ENCODE data around the gene SLC1A2. TPM values are rescaled to one million over a fixed set of nuclear protein-coding genes. Genes with fewer than 3 reads are reported as not detected.

Gene SLC1A2
- total RNA-seq, 4 donors from 2014 or later: 1.0 to 3.4 (median 2.0) TPM

DNA sequence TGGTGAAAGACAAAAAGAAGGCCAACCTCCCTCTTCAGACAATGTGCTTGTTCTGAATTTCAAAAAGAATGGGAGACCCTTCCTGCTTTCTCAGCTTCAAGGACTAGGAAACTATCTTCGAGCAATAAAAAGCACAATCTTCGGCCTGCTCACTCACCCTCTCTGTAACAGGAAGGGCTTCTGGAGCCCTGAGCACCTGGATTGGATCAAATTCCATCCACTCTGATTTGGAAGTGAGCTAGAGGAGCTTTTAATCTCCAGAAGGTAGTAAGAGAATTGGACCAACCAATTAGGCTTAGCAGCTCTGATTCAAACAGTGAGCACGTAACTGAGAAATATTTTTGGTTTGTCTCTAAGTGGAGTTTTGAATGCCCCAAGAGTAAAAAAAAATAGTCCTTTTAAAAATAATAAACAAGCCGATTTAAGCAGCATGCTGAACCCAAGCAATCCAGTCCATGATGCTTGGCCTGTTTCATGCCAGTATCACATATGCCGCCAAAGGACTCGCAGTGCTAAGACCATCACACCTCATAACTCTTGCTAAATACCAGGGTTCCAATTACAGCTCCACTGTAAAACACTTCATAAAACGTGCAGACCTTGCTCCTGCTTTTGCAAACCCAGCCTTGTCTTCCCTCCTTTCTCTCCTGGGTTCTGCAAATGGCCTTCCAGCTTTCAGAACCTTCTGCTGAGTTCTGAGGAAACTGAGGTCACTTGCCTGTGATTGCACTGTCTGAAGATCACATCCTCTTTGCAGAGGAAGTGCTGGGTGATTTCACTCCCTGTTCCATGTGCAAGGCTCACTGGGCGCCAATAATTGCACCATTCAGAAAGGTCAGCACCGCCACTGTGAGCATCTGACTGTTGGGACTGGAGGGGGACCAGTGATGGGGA, 74.4 kb downstream of the SLC1A2 start:
- Histone ChIP-seq H3K27ac (no peak overlapping the region), H3K36me3 (no peaks in the 10 kb centered on the region), H3K4me1 (peaks cover 13% of the 10 kb centered on the region), H3K27me3 (no peaks in the 10 kb centered on the region), H3K4me3 (no peak overlapping the region), H3K9me3 (no peaks in the 10 kb centered on the region)
- TF ChIP-seq POLR2AphosphoS5 (IDR thresholded peaks at IDR 0.05) (no peak), POLR2A (IDR thresholded peaks at IDR 0.05) (no peak), EP300 (IDR thresholded peaks at IDR 0.05) (no peak)
- TF ChIP-seq, protein P1, sequence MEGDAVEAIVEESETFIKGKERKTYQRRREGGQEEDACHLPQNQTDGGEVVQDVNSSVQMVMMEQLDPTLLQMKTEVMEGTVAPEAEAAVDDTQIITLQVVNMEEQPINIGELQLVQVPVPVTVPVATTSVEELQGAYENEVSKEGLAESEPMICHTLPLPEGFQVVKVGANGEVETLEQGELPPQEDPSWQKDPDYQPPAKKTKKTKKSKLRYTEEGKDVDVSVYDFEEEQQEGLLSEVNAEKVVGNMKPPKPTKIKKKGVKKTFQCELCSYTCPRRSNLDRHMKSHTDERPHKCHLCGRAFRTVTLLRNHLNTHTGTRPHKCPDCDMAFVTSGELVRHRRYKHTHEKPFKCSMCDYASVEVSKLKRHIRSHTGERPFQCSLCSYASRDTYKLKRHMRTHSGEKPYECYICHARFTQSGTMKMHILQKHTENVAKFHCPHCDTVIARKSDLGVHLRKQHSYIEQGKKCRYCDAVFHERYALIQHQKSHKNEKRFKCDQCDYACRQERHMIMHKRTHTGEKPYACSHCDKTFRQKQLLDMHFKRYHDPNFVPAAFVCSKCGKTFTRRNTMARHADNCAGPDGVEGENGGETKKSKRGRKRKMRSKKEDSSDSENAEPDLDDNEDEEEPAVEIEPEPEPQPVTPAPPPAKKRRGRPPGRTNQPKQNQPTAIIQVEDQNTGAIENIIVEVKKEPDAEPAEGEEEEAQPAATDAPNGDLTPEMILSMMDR (IDR thresholded peaks at IDR 0.05): no peak
- no peak for DNase-seq (ENCODE audit: low spot score in 2 of 2)
- WGBS: 83% methylated on average over 9 of the region's 9 CpGs

DNA sequence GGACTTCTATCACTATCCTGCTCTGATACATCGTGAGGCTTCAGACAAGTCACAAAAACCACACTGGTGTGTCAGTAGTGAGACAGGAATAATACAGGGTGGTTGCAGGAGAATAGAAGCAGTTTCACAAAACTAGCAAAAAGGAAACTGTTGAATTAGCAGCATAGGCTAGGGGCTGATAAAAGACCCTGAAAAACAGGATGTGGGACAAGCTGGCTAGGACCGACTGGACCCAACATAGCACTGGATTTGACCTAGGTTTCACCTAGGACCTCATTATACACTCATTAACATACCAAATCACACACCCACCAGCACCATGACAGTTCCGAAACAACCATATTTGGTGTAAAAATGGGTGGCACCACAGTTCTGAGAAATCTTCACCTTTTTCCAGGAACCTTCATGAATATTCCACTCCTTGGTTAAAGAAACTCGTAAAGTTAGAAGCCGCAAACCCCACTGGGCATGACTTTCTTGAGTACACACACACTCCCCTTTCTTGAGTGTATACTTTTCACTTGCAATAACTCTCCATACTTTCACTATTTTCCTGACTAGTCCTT, 76.2 kb downstream of the SLC1A2 start:
- Histone ChIP-seq H3K27ac (no peak overlapping the region), H3K9me3 (no peaks in the 10 kb centered on the region), H3K4me3 (no peak overlapping the region), H3K27me3 (no peaks in the 10 kb centered on the region), H3K4me1 (peaks cover 11% of the 10 kb centered on the region), H3K36me3 (no peaks in the 10 kb centered on the region)
- DNase-seq (ENCODE audit: low spot score in 2 of 2): no peak
- TF ChIP-seq POLR2AphosphoS5 (IDR thresholded peaks at IDR 0.05) (no peak), EP300 (IDR thresholded peaks at IDR 0.05) (no peak)
- TF ChIP-seq, protein P1 (IDR thresholded peaks at IDR 0.05): no peak
- 88% methylated on average over 5 of the region's 5 CpGs for WGBS

DNA sequence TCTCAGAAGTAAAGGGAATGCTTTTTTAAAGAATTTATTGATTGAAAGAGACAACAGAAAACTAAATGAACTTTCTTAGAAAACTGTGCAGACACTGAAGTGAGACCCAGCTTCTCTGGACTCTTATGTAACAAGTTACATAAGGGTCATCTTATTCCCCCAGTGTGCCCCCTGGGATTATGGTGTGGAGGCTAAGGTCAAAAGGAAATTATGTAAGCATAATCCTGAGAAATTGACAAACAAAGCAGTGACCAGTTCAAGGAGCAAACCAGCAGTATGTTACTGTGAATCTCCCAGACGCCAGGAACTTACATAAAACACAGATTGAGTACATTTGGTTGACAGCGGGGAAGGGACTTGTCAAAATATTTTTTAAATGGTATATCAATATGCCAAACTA, 78.6 kb downstream of the SLC1A2 start:
- Histone ChIP-seq H3K27me3 (no peaks in the 10 kb centered on the region), H3K4me3 (no peak overlapping the region), H3K36me3 (no peaks in the 10 kb centered on the region), H3K4me1 (peaks cover 4% of the 10 kb centered on the region), H3K27ac (no peak overlapping the region), H3K9me3 (no peaks in the 10 kb centered on the region)
- no peak for DNase-seq (ENCODE audit: low spot score in 2 of 2)
- 88% methylated on average over 2 of the region's 2 CpGs for WGBS
- no peak for TF ChIP-seq POLR2A (IDR thresholded peaks at IDR 0.05)
- TF ChIP-seq POLR2AphosphoS5 (IDR thresholded peaks at IDR 0.05): no peak
- TF ChIP-seq, protein P1 (IDR thresholded peaks at IDR 0.05): no peak
- no peak for TF ChIP-seq EP300 (IDR thresholded peaks at IDR 0.05)

DNA sequence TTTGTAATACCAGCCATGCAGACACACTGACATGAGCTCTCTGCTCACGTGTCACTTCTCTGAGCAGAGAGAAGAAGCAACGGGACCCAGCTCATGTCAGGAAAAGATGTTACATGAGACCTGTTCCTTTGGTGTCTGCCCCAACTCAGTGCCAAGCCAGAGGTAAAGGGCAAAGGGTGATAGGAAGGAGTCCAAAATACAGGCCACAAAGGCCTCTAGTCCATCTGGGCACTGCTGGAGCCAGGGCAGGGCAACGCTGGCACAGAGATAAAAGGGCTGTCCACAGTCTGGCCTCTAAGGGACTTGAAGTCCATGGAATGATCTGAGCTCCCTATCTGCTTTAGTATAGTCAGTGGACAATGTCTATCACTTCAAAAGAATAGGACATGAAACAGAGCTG, 79.3 kb downstream of the SLC1A2 start:
- H3K27ac ChIP-seq: no peak overlapping the region
- peaks cover 4% of the 10 kb centered on the region for H3K4me1 ChIP-seq
- H3K36me3 ChIP-seq: no peaks in the 10 kb centered on the region
- no peak for DNase-seq (ENCODE audit: low spot score in 2 of 2)
- H3K4me3 ChIP-seq: no peak overlapping the region
- TF ChIP-seq EP300 (IDR thresholded peaks at IDR 0.05) (no peak), POLR2A (IDR thresholded peaks at IDR 0.05) (no peak), POLR2AphosphoS5 (IDR thresholded peaks at IDR 0.05) (no peak)
- TF ChIP-seq, protein P1 (IDR thresholded peaks at IDR 0.05): no peak
- H3K9me3 ChIP-seq: no peaks in the 10 kb centered on the region
- H3K27me3 ChIP-seq: no peaks in the 10 kb centered on the region
- 79% methylated on average over 3 of the region's 3 CpGs for WGBS

DNA sequence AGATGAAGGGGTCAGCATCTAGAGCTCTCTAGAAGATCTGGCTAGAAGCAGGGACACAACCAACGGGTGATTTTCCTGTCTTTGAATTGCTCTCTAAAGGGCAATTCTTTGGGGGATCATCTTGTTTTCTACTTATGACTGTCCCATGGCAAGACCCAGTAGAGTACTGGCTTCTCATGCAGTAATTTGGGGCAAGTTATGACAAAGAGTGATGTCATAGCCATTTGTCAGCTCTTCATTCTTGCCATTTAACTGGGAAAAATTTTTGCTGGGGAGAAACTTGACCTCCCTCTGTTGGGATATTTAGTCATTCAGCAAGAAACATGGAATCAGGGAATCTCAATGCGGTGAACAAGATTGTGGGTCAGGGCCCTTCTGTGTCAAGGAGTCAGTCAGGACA, 80.4 kb downstream of the SLC1A2 start:
- Histone ChIP-seq H3K4me1 (peaks cover 3% of the 10 kb centered on the region), H3K27ac (no peak overlapping the region)
- WGBS: 91% methylated on average over 2 of the region's 2 CpGs

More for the DNA sequence above, 80.4 kb downstream of the SLC1A2 start:
- H3K27me3 ChIP-seq: no peaks in the 10 kb centered on the region
- no peak overlapping the region for H3K4me3 ChIP-seq
- no peak for DNase-seq (ENCODE audit: low spot score in 2 of 2)
- TF ChIP-seq POLR2AphosphoS5 (IDR thresholded peaks at IDR 0.05) (no peak), POLR2A (IDR thresholded peaks at IDR 0.05) (no peak)
- no peaks in the 10 kb centered on the region for H3K36me3 ChIP-seq
- no peaks in the 10 kb centered on the region for H3K9me3 ChIP-seq
